Measurements from ENCODE around the gene LHFPL6.

Gene LHFPL6

DNA sequence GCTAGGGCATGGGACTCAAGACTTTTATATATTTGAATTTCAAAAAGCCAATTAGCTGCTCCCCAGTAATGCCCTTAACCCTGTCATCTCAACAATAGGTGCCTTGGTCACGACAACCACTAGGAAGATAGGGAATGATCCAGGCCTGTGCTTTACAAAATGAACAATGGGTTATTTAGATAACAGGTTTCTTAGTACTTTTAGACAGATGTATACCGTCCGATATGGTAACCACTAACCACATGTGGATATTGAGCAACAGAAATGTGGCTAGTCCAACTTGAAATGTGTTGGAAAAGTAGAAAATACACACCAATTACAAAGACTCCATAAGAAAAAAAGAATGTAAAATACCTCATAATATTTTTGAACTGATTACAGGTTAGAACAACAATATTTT lies 201.2 kb downstream of the LHFPL6 start:
- no peak for TF ChIP-seq FOXM1 (IDR thresholded peaks at IDR 0.05; ENCODE audit: borderline replicate concordance, low read depth)

DNA sequence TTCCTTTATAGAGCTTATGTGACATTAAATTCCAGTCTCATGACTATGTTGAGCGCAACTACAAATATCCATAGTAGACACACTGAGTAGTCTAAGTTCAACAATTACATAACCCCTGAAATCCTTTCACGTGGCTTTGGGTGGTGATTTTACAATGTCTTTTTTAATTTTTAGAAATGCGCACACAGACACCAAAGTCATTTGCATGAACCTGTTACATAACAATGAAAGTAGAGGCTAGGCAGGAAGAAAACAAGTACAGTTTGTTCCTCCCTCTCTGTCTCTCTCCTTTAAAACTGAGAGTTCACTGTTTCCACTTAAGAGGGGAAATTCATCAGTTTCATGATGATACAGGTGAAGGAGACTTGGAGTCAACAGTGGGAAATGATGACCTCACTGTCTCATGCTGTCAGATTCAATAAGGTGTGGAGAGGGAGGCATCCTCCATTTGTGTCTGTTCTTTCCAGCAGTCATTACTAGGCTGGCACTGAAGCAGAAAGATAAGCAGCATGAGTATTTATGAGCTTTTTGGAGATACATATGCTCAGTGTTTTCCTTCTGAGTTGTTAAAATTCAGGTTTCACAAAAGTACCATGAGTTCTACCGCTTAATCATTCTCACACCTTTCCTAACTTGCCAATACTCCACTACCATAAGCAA lies 201.8 kb downstream of the LHFPL6 start:
- TF ChIP-seq EGR1 (IDR thresholded peaks at IDR 0.05), result no peak
- no peak for TF ChIP-seq CEBPB (IDR thresholded peaks at IDR 0.05)
- TF ChIP-seq MAX (IDR thresholded peaks at IDR 0.05), result no peak
- no peak for TF ChIP-seq EP300 (IDR thresholded peaks at IDR 0.05; ENCODE audit: borderline replicate concordance)
- TF ChIP-seq TCF12 (IDR thresholded peaks at IDR 0.05; ENCODE audit: low read depth), result no peak
- no peak for TF ChIP-seq CREB1 (IDR thresholded peaks at IDR 0.05; ENCODE audit: low read depth)
- TF ChIP-seq TAF1 (IDR thresholded peaks at IDR 0.05; ENCODE audit: low read depth), result no peak
- TF ChIP-seq ZBTB7A (IDR thresholded peaks at IDR 0.05; ENCODE audit: low read depth), result no peak
- no peak for TF ChIP-seq YY1 (IDR thresholded peaks at IDR 0.05; ENCODE audit: low read depth)
- TF ChIP-seq FOXM1 (IDR thresholded peaks at IDR 0.05; ENCODE audit: borderline replicate concordance, low read depth), result no peak
- no peak for TF ChIP-seq TEAD4 (IDR thresholded peaks at IDR 0.05)
- TF ChIP-seq, protein P1, sequence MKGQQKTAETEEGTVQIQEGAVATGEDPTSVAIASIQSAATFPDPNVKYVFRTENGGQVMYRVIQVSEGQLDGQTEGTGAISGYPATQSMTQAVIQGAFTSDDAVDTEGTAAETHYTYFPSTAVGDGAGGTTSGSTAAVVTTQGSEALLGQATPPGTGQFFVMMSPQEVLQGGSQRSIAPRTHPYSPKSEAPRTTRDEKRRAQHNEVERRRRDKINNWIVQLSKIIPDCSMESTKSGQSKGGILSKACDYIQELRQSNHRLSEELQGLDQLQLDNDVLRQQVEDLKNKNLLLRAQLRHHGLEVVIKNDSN (IDR thresholded peaks at IDR 0.05), result no peak
- no peak for TF ChIP-seq NFIC (IDR thresholded peaks at IDR 0.05)
- TF ChIP-seq, protein P2, sequence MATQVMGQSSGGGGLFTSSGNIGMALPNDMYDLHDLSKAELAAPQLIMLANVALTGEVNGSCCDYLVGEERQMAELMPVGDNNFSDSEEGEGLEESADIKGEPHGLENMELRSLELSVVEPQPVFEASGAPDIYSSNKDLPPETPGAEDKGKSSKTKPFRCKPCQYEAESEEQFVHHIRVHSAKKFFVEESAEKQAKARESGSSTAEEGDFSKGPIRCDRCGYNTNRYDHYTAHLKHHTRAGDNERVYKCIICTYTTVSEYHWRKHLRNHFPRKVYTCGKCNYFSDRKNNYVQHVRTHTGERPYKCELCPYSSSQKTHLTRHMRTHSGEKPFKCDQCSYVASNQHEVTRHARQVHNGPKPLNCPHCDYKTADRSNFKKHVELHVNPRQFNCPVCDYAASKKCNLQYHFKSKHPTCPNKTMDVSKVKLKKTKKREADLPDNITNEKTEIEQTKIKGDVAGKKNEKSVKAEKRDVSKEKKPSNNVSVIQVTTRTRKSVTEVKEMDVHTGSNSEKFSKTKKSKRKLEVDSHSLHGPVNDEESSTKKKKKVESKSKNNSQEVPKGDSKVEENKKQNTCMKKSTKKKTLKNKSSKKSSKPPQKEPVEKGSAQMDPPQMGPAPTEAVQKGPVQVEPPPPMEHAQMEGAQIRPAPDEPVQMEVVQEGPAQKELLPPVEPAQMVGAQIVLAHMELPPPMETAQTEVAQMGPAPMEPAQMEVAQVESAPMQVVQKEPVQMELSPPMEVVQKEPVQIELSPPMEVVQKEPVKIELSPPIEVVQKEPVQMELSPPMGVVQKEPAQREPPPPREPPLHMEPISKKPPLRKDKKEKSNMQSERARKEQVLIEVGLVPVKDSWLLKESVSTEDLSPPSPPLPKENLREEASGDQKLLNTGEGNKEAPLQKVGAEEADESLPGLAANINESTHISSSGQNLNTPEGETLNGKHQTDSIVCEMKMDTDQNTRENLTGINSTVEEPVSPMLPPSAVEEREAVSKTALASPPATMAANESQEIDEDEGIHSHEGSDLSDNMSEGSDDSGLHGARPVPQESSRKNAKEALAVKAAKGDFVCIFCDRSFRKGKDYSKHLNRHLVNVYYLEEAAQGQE (IDR thresholded peaks at IDR 0.05; ENCODE audit: low read depth), result no peak
- TF ChIP-seq RAD21 (IDR thresholded peaks at IDR 0.05; ENCODE audit: low read depth), result no peak

DNA sequence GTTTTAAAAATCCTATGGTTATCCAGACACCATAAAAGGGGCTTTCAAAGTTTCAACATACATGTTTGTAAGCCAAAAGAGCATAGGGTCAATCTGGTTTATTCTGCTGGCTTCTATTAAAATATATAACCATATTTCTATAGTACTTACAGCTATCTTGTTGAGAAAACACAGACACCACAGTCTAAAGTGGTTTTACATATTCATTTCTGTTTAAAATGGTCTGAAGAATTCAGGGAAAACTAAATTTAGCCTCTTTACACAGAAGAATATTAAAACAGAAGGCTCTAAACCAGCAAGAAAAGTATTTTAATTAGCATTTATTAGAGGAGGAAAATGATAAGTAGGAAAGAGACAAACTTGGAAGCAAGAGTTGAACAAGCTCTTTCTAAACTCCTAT lies 203.9 kb downstream of the LHFPL6 start:
- no peak for TF ChIP-seq TCF12 (IDR thresholded peaks at IDR 0.05; ENCODE audit: low read depth)
- TF ChIP-seq, protein P1 (IDR thresholded peaks at IDR 0.05), result no peak
- TF ChIP-seq TEAD4 (IDR thresholded peaks at IDR 0.05), result no peak
- TF ChIP-seq CREB1 (IDR thresholded peaks at IDR 0.05; ENCODE audit: low read depth), result no peak
- no peak for TF ChIP-seq MAX (IDR thresholded peaks at IDR 0.05)
- TF ChIP-seq NFIC (IDR thresholded peaks at IDR 0.05), result no peak
- no peak for TF ChIP-seq ZBTB7A (IDR thresholded peaks at IDR 0.05; ENCODE audit: low read depth)
- TF ChIP-seq FOXM1 (IDR thresholded peaks at IDR 0.05; ENCODE audit: borderline replicate concordance, low read depth), result no peak
- no peak for TF ChIP-seq EP300 (IDR thresholded peaks at IDR 0.05; ENCODE audit: borderline replicate concordance)
- TF ChIP-seq CEBPB (IDR thresholded peaks at IDR 0.05), result no peak
- TF ChIP-seq, protein P2 (IDR thresholded peaks at IDR 0.05; ENCODE audit: low read depth), result no peak
- no peak for TF ChIP-seq RAD21 (IDR thresholded peaks at IDR 0.05; ENCODE audit: low read depth)
- no peak for TF ChIP-seq EGR1 (IDR thresholded peaks at IDR 0.05)
- no peak for TF ChIP-seq YY1 (IDR thresholded peaks at IDR 0.05; ENCODE audit: low read depth)
- no peak for TF ChIP-seq TAF1 (IDR thresholded peaks at IDR 0.05; ENCODE audit: low read depth)

DNA sequence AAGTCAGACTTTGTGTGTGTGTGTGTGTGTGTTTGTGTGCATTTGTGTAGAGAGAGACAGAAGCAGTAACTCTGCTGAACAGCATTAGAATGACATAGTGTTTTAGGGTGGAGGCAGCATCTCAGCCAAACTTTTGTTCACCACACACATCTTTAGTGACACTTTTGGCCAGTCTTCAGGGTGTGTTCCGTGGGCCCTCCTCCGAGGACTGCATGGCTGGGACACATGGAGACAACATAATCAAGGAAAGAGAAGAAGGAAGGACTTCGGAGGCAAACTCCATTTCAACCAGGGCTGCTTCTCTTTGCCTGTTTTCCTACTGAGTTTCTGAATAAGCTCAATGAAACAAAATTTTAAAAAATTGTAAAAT lies 205.1 kb downstream of the LHFPL6 start:
- TF ChIP-seq NFIC (IDR thresholded peaks at IDR 0.05) (no peak), RAD21 (IDR thresholded peaks at IDR 0.05; ENCODE audit: low read depth) (no peak), YY1 (IDR thresholded peaks at IDR 0.05; ENCODE audit: low read depth) (no peak), EGR1 (IDR thresholded peaks at IDR 0.05) (no peak), TCF12 (IDR thresholded peaks at IDR 0.05; ENCODE audit: low read depth) (no peak), ZBTB7A (IDR thresholded peaks at IDR 0.05; ENCODE audit: low read depth) (no peak), EP300 (IDR thresholded peaks at IDR 0.05; ENCODE audit: borderline replicate concordance) (no peak), TEAD4 (IDR thresholded peaks at IDR 0.05) (no peak), TAF1 (IDR thresholded peaks at IDR 0.05; ENCODE audit: low read depth) (no peak), FOXM1 (IDR thresholded peaks at IDR 0.05; ENCODE audit: borderline replicate concordance, low read depth) (no peak), MAX (IDR thresholded peaks at IDR 0.05) (no peak), CREB1 (IDR thresholded peaks at IDR 0.05; ENCODE audit: low read depth) (no peak), CEBPB (IDR thresholded peaks at IDR 0.05) (no peak)
- TF ChIP-seq, protein P2 (IDR thresholded peaks at IDR 0.05; ENCODE audit: low read depth), result no peak
- TF ChIP-seq, protein P1 (IDR thresholded peaks at IDR 0.05), result no peak
